ENCODE results near the gene ARHGAP4. TPM values are rescaled to one million over a fixed set of nuclear protein-coding genes. Genes with fewer than 3 reads are reported as not detected.
A peak's percentile ranks its signal among the peaks of the same experiment; 100 is the strongest.

ARHGAP4 gene
- total and polyA plus RNA-seq, 2 experiments from 2014 or later: 6.2 to 6.4 TPM

DNA sequence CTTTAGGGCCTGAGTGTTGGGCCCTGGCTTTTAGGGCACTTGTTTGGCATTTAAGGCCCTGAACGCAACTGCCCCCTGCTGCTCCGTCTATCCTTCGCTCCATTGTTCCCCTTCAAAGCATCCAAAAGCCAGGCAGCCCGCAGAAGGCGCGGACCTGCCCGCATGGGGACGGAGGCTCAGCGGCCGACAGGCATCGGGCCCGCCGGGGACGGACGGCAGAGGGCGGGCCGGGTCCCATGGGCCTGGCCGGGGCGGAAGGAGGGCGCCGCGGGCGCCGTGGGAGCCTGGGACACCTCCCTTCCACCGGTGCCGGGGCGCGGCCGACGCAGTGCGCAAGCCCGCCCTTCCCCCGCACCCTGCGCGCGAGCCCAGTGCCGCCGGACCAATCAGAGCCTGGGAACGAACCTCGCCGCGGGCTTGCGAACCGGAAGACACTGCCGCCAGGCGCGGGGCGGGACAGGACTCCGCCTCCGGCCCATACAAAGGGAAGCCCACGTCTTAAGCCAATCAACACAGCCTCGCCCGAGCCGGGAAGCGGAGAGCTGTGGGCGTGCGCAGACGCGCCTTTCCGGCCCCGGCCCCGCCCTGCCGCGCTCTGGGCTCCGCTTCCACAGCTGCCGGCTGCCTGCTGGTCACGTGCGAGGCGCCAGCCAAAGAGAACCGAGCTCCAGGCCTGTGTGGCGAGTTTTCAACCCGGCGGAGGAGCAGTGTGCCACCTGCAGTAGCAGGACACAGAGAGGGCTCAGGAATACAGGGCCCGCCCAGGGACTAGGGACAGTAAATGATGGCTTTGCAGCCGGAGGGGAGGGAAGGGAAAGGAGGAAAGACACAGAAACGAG, 2.1 kb upstream of the ARHGAP4 start:
- TF ChIP-seq EZH2 (IDR thresholded peaks at IDR 0.05; ENCODE audit: borderline replicate concordance) (no peak), EZH2phosphoT487 (IDR thresholded peaks at IDR 0.05; ENCODE audit: low read depth, severe bottlenecking, unreplicated experiment) (no peak)
- TF ChIP-seq, protein P1, sequence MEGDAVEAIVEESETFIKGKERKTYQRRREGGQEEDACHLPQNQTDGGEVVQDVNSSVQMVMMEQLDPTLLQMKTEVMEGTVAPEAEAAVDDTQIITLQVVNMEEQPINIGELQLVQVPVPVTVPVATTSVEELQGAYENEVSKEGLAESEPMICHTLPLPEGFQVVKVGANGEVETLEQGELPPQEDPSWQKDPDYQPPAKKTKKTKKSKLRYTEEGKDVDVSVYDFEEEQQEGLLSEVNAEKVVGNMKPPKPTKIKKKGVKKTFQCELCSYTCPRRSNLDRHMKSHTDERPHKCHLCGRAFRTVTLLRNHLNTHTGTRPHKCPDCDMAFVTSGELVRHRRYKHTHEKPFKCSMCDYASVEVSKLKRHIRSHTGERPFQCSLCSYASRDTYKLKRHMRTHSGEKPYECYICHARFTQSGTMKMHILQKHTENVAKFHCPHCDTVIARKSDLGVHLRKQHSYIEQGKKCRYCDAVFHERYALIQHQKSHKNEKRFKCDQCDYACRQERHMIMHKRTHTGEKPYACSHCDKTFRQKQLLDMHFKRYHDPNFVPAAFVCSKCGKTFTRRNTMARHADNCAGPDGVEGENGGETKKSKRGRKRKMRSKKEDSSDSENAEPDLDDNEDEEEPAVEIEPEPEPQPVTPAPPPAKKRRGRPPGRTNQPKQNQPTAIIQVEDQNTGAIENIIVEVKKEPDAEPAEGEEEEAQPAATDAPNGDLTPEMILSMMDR (IDR thresholded peaks at IDR 0.05; ENCODE audit: poor library complexity): peak; percentile 22
- Histone ChIP-seq H3K4me1 (ENCODE audit: insufficient read depth) (peaks cover 7% of the 10 kb centered on the region), H3K79me2 (peaks cover 7% of the 10 kb centered on the region), H3K4me2 (peak overlapping the region; percentile 85), H3K36me3 (replicated peaks; ENCODE audit: insufficient read depth, low read depth) (no peaks in the 10 kb centered on the region), H2AFZ (no peak overlapping the region), H3K27ac (peak overlapping the region; percentile 95), H3K9me2 (replicated peaks; ENCODE audit: insufficient read depth) (no peaks in the 10 kb centered on the region), H4K20me1 (ENCODE audit: insufficient read depth, poor library complexity, severe bottlenecking) (no peaks in the 10 kb centered on the region), H3K9me3 (ENCODE audit: low read depth) (no peaks in the 10 kb centered on the region), H3K27me3 (no peaks in the 10 kb centered on the region), H3K4me3 (peak overlapping the region; percentile 38)
- DNase-seq (ENCODE audit: low spot score): peak; percentile 96
- 35% methylated on average over 67 of the region's 76 CpGs for WGBS (ENCODE audit: low lambda C conversion rate, missing lambda C conversion rate)

DNA sequence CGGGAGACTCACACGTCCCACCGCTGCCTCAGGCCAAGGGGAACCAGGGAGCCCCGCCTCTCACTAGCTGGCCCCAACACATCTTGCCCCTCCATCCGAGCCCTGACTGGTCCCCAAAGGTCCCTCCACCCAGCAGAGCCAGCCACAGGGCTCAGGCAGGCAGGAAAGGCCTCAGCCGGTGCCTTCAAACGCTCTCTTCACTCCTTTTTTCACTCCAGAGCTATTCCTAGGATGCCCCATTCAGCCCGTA, 1.5 kb upstream of the ARHGAP4 start:
- Histone ChIP-seq H3K36me3 (replicated peaks; ENCODE audit: insufficient read depth, low read depth) (no peaks in the 10 kb centered on the region), H3K4me1 (ENCODE audit: insufficient read depth) (peaks cover 7% of the 10 kb centered on the region), H4K20me1 (ENCODE audit: insufficient read depth, poor library complexity, severe bottlenecking) (no peaks in the 10 kb centered on the region), H3K4me3 (peak overlapping the region; percentile 38), H3K27ac (peak overlapping the region; percentile 95), H3K9me3 (ENCODE audit: low read depth) (no peaks in the 10 kb centered on the region), H3K27me3 (no peaks in the 10 kb centered on the region), H2AFZ (no peak overlapping the region), H3K79me2 (peaks cover 1% of the 10 kb centered on the region), H3K4me2 (peak overlapping the region; percentile 85), H3K9me2 (replicated peaks; ENCODE audit: insufficient read depth) (no peaks in the 10 kb centered on the region)
- 36% methylated on average over 8 of the region's 8 CpGs for WGBS (ENCODE audit: low lambda C conversion rate, missing lambda C conversion rate)
- TF ChIP-seq, protein P1 (IDR thresholded peaks at IDR 0.05; ENCODE audit: poor library complexity): no peak
- no peak for TF ChIP-seq EZH2phosphoT487 (IDR thresholded peaks at IDR 0.05; ENCODE audit: low read depth, severe bottlenecking, unreplicated experiment)
- TF ChIP-seq EZH2 (IDR thresholded peaks at IDR 0.05; ENCODE audit: borderline replicate concordance): no peak
- no peak for DNase-seq (ENCODE audit: low spot score)

DNA sequence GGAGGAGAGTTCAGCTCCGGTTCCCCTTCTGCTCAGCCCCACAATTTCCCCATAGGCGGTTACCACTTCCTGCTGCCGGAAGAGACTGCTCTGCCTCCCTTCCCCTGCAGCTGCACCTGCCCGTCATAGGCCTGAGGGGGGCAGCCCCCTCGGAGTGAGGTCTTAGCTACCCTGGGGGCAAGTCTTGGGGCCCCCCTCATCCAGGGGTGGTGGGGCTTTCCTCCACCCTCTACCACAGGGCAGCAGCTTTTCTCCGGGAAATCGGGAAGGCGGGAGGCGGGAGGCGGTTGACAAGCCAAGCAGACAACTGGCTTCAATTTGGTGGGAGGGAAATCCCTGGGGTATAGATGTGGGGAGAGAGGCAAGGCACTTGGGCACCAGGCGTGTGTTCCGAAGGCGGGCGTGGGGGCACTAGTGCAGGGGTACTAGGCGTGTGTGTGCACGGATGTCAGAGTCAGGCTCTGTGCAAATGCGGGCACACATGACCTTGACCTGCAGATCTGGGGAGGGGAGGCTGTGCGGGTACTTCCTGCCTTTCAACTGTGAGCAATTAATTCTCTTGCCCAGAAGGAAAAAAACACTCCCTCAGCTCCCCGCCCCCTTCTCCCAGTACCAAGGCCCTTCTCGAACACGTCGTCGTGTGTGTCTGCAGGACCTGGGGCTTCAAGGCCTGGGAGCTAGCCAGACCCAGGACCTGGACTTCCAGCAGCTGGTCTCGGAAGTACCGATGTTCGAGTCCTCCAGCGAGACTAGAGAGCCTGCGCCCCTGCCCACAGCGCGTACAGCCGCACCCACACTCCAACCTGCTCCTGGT, 1.0 kb upstream of the ARHGAP4 start:
- Histone ChIP-seq H3K9me3 (ENCODE audit: low read depth) (no peaks in the 10 kb centered on the region), H3K4me2 (peak overlapping the region; percentile 85), H3K9me2 (replicated peaks; ENCODE audit: insufficient read depth) (no peaks in the 10 kb centered on the region), H3K4me1 (ENCODE audit: insufficient read depth) (peaks cover 7% of the 10 kb centered on the region), H3K4me3 (peak overlapping the region; percentile 38), H3K36me3 (replicated peaks; ENCODE audit: insufficient read depth, low read depth) (no peaks in the 10 kb centered on the region), H3K79me2 (no peaks in the 10 kb centered on the region), H3K27ac (peak overlapping the region; percentile 95), H3K27me3 (no peaks in the 10 kb centered on the region), H2AFZ (no peak overlapping the region), H4K20me1 (ENCODE audit: insufficient read depth, poor library complexity, severe bottlenecking) (no peaks in the 10 kb centered on the region)
- TF ChIP-seq EZH2phosphoT487 (IDR thresholded peaks at IDR 0.05; ENCODE audit: low read depth, severe bottlenecking, unreplicated experiment): no peak
- TF ChIP-seq EZH2 (IDR thresholded peaks at IDR 0.05; ENCODE audit: borderline replicate concordance): no peak
- TF ChIP-seq, protein P1 (IDR thresholded peaks at IDR 0.05; ENCODE audit: poor library complexity): no peak
- 54% methylated on average over 31 of the region's 31 CpGs for WGBS (ENCODE audit: low lambda C conversion rate, missing lambda C conversion rate)
- peak; percentile 41 for DNase-seq (ENCODE audit: low spot score)
